Measurements from ENCODE around the gene SMIM9. TPM values are rescaled to one million over a fixed set of nuclear protein-coding genes. Genes with fewer than 3 reads are reported as not detected.

The SMIM9 gene
- total and polyA plus RNA-seq, 9 of the 15 experiments (the other 6 are each of a cell fraction or from before 2014, with no cell fraction given) = 0.08 TPM; not detected in 8

- TF ChIP-seq RFX5 (IDR thresholded peaks at IDR 0.05; ENCODE audit: low read depth, low read length) = no peak
- no peak for TF ChIP-seq POLR2A (conservative IDR thresholded peaks at IDR 0.05)
- TF ChIP-seq GABPB2 (CRISPR knock-in tag; conservative IDR thresholded peaks at IDR 0.05) = no peak
- no peak for TF ChIP-seq SMARCA4 (IDR thresholded peaks at IDR 0.05)
- no peak for TF ChIP-seq JUND (IDR thresholded peaks at IDR 0.05; ENCODE audit: borderline replicate concordance, low read depth, low read length)
- TF ChIP-seq JUND (tag; IDR thresholded peaks at IDR 0.05; ENCODE audit: borderline replicate concordance, low read depth, low read length) = 0 out of 3 replicates have a peak, but pooled peaks have one; percentile 20
- TF ChIP-seq NR0B1 (IDR thresholded peaks at IDR 0.05; ENCODE audit: partially characterized antibody) = no peak
- TF ChIP-seq YY1 (IDR thresholded peaks at IDR 0.05; ENCODE audit: borderline replicate concordance in 1 of 3, control insufficient read depth in 1 of 3, extremely low read depth in 1 of 3, insufficient read depth in 3 of 3, insufficient read length in 1 of 3, insufficient replicate concordance in 2 of 3, low read depth in 1 of 3, low read length in 2 of 3) = peak in 1 of 3 experiments; percentile 67
- TF ChIP-seq VEZF1 (CRISPR knock-in tag; IDR thresholded peaks at IDR 0.05) = peak; percentile 15; the same call in 1 of the 2 replicates
- TF ChIP-seq TAL1 (IDR thresholded peaks at IDR 0.05) = no peak
- 0 out of 2 replicates have a peak, but pooled peaks have one; percentile 35 for TF ChIP-seq TFAP4 (CRISPR knock-in tag; IDR thresholded peaks at IDR 0.05; ENCODE audit: borderline replicate concordance)
- TF ChIP-seq ZNF766 (CRISPR knock-in tag; conservative IDR thresholded peaks at IDR 0.05) = 0 out of 2 replicates have a peak, but pooled peaks have one; percentile 32
- TF ChIP-seq MTA1 (IDR thresholded peaks at IDR 0.05; ENCODE audit: borderline replicate concordance) = no peak
- TF ChIP-seq CUX1 (CRISPR knock-in tag; IDR thresholded peaks at IDR 0.05) = 0 out of 2 replicates have a peak, but pooled peaks have one; percentile 40
- TF ChIP-seq ARID3A (IDR thresholded peaks at IDR 0.05; ENCODE audit: borderline replicate concordance, low read depth, low read length) = 0 out of 2 replicates have a peak, but pooled peaks have one; percentile 31
- TF ChIP-seq ZNF583 (CRISPR knock-in tag; IDR thresholded peaks at IDR 0.05) = no peak
- TF ChIP-seq MEF2D (tag; conservative IDR thresholded peaks at IDR 0.05; ENCODE audit: low read depth) = no peak
Observed at GRCh38 chrX:154819771-154820341, 14.6 kb downstream of the SMIM9 start (continued).

Measured in K562 (cell line).